NCI-H2107 (cell line): ENCODE results near the gene RAB31.
"Not testable (repeated sequence)": the region's sequence is repeated elsewhere in the genome, so short reads cannot be mapped to it uniquely, and the experiment has no call there.

ENCODE experiments used
- DNase-seq: peaks from one replicate; lab custom pipeline; 2025; lab: John Stamatoyannopoulos, UW

RAB31 gene

DNA sequence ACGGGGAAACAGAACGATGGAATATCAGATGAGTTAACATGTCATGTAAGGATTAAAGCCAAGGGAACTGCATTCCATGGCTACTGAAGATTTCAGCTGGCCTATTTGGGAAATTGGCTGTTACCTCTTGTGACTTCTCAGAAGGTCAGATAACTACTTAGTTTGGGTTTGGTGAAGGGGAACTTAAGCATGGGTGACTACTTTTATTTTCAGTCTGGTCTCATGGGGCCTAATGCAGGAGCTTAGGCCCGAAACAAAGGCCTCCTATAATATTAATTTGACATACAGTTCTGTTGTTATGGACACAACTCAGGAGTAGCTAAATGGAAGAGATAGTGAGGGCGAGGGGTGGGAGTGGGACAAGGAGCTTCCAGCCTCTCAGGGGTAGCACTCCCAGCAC lies 133.7 kb downstream of the RAB31 start:
- DNase-seq: no peak

DNA sequence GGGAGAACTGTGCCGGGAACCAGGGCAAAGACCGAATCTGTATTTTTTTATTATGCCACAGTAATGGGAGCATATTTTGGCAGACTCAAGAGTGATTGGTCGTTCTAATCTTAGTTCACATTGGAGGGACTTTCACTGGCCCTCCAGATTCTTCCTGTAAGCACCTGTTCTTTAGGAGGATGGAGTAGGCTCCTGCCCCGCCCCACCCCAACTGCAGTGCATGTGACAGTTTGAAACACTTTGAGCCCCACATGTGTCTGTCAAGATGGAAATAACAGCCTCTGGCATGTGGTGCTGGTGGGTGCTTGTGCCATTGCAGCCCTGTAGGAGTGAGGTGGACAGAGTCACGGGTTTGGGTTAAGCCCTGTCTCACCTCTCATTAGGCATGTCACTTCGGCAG lies 134.3 kb downstream of the RAB31 start:
- DNase-seq: no peak

DNA sequence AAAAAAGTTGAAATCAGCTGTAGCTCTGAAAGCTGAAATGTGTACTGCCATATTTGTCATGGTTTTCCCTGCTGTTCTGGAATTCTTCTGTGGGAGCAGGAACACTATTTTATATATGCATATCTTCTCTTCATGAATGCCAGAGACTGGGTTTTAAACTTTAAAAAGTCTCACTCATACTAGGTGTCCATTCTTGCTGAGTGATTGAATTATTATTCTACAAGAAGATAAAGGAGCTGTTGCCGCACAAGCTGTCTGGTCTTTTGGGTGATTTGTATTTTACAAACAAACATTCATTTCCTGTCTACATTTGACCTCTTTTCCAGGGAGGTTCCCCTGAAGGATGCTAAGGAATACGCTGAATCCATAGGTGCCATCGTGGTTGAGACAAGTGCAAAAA lies 137.2 kb downstream of the RAB31 start:
- no peak for DNase-seq

DNA sequence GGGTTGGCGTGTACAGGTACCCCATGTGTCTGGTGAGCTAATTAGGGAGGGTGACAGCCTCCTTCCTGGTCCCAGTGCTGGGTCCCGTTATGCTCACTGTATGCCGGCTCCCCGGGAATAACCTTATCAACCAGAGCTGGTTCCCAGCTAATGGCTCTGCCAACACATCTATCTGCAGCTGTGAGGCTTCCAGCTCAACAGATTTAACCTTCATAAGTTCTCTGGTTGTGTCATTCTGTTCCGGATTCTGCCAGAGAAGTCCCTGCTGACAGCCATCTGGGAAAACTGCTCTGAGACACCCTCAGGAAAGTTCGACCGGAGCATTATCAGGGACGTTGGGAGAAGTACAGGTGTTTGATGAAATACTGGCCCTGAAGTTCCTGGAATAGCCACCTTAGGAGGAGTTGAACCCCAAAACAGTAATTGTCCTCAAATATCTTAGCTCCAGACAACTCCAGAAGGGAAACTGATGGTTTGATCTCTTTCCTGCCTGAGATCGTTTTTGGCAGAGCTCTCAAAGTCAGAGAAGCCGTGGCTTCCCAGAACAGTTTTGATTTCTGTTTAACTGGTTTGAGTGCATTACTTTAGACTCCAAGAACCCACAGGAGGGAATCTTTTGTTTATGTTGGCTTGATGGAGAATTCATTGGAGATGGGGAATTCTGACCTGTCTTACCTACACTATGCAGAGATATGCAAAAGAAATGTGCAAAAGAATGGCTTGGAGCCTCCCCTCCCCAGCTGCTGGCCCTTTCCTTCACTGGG lies 138.2 kb downstream of the RAB31 start:
- no peak for DNase-seq

DNA sequence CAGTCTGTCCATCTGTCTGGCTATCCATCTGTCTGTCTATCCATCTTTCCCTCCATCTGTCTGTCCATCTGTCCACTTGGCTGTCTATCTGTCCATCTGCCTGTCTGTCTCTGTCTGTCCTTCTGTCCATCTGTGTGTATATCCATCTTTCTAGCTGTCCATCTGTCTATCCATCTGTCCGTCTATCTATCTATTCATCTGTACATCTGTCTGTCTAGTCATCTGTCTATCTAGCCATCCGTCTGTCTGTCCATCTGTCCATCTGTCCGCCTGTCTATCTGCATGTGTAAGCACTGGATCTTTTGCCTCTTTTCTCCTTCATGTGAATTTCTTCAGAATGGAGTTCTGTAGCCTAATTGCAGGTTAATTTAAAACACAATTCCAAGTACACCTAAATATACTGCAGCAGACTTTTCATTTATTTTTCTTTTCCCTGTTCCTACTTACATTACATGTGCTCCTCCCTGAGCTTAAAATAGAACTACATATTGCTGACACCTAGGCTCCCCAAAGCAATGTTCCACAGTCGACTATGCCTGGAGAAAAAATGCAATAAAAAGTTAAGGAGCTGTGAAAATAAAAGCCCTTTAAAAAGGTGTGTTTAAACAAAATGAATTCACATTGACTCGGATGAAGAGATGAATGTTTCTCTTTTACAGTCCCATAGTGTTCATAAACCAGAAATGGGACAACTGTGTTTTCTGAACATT lies 140.2 kb downstream of the RAB31 start:
- DNase-seq: no peak

DNA sequence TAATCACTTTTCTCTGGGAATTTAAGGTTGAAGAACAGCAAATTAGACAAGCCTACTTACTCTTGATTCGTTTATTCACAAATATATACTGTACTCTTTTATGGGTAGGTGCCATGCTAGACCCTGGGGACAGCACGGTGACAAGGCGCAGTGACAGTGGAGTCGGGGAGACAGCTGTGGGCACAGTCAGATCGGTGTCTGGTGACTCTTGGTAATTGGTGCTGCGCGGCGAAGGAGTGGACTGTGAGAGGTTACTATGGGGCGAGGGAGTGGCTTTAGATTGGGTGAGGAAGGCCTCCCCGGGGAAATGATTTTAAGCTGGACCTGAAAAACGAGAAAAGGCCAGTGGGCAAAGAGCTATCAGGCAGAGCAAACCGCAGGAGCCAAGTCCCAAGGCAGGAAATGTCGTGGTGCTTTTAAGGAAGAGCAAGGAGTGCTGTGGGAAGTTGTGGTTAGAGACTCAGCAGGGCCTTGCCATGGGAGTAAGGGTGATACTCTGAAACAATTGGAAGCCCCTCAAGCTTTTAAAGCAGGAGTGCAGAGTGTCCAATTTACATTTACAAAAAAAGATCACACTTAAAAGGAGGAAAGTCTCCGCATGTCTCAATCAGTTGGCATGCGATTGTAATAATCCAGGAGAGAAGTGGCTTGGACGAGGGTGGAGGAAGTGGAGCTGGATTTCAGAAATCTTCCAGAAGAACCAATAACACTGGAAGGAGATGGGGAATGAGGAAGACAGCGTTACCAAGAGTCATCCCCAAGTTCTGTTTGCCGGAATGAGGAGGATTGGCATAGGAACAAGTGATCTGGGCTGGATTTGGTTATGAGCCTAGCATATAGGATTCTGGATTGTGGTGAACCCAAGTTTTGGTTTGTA lies 141.5 kb downstream of the RAB31 start:
- DNase-seq: no peak

- no peak for DNase-seq
These were observed 142.2 kb downstream of the RAB31 start for GRCh38 chr18:9850309-9850708.

- no peak for DNase-seq
These were observed 143.4 kb downstream of the RAB31 start for GRCh38 chr18:9851511-9851910.

DNA sequence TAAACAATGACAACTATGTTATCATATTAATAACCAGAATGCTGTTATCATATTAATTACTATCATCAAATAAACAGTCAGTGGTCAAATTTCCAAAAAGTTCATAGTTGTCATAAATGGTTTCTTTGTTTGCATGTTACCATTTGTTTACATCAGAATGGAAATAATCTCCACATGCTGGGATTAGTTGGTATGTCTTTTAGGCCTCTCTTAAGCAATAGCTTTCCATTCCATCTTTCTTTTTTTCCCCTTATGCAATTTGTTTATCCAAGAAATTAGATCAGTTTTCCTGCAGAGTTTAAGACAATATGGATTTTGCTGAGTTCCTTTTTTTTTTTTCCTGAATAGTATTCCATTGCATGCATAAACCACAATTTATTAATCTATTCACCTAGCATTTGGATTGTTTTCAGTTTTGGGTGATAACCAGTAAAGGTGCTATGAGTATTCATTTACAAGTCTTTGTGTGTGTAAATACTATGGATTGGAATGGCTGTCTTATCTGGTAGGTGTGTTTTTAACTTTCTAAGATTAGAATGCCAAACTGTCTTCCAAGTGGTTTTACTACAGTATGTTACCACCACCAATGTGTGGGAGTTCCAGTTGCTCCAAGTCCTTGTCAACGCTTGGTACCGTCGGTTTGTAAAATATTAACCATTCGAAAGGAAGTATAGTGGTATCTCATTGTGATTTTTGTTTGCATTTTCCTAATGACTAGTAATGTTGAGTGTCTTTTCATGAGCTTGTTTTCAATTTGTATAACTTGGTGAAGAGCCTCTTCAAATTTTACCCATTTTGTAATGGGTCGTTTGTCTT lies 144.4 kb downstream of the RAB31 start:
- no peak for DNase-seq

DNA sequence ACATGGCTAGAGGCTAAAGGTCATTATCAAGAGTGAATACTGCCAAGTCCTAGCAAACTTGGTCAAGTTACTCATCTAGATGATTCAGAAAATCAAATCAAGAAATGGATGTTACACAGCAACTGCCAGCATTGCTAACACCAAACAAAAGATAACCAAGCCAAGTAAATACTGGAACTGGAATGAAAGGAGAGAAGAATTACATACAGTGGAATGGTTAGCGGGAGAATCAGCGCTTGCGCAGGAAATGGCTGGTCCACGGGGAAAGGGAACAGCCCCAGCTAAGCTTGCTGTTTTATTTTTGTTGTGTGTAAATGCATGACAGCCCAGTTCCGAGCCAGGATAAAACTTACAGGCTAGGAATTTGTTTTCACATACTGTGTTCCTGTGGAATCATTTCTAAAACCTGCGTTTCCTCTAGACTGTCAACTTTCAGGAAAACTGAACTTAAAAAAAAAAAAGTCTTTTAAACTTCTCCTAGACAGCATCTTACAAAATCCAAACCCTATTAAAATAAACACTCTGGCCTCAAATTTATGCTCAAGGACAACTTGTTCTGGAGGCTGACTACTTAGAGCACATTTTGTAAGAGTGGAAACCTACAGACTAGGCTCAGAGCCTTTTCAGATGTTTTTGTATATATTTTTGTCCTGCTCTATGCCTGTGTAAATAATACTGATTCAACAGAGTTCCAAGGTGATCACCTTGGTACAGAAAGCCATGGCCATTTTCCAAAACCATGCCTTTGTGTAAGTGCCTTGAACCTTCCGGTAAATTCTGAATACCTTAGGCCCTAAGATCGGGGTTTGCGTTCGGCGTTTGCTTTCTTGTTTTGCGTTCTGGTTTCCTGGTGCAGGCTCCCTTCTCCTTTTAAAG lies 146.9 kb downstream of the RAB31 start:
- no peak for DNase-seq

DNA sequence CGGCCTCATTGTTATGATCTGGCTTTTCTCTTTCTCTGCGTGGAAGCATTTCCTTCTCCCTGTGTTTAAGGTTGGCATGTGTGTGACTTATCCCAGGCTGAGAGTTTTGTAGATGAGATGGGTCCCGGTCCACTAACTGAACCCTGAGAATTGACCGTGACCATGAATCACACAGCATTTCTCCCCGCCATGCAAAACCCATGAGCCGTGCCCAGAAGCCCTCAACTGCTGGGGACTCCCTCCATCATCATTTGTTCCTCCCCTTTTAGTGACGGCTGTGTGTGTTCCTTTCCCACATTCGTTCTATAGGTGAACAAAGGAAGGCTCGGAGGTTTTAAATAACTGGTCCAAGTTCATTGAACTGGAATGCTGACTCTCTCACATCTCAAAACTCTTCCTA lies 147.6 kb downstream of the RAB31 start:
- DNase-seq: no peak

DNA sequence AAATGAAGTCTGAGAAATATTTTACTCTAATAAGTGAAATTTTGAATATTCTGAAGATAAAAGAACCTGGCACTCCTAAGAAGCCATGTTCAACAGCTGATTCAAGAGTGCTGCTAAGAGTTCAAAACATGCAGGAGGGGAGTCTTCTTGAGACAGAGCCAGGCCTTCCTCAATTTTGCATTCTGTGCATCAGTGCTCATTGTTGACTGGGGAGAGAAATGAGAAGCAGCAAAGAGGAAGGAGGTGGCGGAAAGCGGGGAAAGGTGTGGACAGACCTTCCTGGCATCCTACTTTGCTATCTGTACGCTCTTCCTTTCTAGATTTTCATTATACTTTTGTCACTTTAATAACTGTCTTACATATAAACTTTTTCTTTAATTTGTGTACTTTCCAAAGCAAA lies 148.0 kb downstream of the RAB31 start:
- no peak for DNase-seq

DNA sequence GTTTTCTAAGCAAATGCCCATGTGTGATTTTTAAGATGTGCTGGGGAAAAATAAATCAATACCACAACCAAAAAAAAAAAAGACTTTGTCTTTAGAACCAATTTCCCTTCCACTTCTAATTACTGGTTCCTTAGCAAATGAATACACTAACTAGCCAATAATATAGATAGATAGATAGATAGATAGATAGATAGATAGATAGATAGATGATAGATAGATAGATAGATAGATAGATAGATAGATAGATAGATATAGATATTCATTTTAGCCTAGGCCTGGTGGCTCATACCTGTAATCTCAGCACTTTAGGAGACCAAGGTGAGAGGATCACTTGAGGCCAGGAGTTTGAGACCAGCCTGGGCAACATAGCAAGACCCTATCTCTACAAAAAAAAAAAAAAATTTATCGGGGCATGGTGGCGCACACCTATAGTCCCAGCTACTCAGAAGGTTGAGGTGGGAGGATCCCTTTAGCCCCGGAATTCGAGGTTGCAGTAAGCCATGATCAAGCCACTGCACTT lies 149.4 kb downstream of the RAB31 start:
- not testable (repeated sequence) for DNase-seq

DNA sequence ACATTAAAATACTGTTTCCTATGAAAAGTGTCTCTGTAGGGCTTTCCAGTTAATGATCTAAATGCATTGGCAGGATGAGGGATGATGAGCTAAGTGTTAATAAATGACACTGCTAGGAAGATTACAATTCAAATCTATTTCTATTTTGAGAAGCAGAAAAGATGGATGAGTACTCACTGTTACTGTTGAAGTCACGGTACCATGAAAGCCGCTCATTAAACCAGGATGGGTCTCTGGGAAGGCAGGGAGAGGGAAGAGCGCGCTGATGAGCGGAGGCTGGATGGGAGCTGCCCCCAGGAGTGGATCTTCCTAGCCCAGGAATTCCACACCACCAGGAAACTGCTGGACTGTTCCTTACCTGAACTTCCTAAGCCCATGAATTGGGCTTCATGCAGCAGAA lies 150.5 kb downstream of the RAB31 start:
- DNase-seq: no peak

DNA sequence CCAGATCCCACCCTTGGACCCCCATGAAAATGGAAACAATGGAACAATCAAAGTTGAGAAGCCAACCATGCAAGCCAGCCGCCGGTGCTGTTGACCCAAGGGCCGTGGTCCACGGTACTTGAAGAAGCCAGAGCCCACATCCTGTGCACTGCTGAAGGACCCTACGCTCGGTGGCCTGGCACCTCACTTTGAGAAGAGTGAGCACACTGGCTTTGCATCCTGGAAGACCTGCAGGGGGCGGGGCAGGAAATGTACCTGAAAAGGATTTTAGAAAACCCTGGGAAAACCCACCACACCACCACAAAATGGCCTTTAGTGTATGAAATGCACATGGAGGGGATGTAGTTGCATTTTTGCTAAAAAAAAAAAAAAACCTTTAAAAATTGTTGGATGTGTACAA lies 151.1 kb downstream of the RAB31 start:
- DNase-seq: no peak

DNA sequence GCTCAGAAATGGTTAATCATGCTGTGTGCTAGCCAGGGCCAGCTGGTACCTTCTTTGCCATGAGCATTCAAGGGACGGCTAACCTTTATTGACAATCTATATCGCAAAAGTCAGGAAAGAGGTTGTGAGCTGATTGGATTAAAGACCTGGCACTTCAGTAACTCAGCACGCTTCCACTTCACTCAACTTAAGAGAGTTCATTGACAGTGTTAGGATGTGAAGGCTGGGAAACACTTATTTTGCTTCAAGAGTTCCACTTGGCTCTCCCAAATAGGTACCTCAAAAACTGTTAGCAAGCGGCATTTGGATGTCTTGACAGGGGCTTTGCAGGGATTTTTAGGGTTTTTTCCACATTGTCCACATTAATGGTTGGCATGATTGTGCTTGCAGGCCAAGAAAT lies 152.6 kb downstream of the RAB31 start:
- DNase-seq: no peak

GRCh38 chr18:9861157-9861556 lies 153.1 kb downstream of the RAB31 start:
- no peak for DNase-seq

DNA sequence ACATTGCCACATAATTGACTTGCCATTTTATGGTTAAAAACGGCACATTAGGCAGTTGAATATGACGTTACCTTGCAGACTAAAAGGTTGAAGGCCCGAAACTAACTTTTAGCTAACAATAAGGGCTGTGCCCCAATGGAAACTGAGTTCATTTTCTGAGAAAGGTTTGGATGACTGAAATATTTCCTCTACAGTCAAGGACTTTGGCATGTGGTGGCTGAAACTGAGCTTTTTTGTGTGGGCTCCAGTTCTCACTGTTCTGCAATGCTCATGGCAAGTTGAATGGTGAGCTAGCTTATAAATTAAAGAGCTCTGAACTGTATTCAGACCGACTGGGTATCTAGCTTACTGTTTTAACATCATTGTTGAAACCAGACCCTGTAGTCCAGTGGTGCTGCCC lies 153.8 kb downstream of the RAB31 start:
- no peak for DNase-seq

DNA sequence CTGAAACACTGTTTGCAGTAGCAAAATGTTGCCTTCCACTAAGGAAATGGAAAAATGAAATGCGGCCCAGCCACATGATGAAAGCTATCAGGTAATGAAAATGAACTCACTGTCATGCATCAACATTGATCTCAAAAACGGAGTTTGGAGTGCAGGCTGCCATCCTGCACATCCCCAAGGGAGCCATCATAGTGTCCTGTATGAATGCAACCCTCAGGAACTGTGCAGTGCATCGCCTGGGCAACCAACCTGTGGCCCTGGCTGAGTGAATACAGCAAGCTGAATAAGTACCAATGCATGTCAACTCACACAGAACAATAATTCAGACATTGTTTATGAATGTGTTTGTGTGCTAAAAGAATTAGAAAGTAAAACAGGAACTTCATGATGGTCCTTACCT lies 154.6 kb downstream of the RAB31 start:
- DNase-seq: no peak

GRCh38 chr18:9863282-9863681 lies 155.2 kb downstream of the RAB31 start:
- no peak for DNase-seq
